Measurements from ENCODE around the gene ZBTB42. TPM values are rescaled to one million over a fixed set of nuclear protein-coding genes. Genes with fewer than 3 reads are reported as not detected.

ZBTB42 gene
- polyA plus RNA-seq, 3 donors, result 0.49 to 1.0 (median 0.68) TPM

GRCh38 chr14:104773505-104774452 is 27.1 kb upstream of the ZBTB42 start:
- intact Hi-C loops (cut with micrococcal nuclease), result no loop called here
- Histone ChIP-seq H2AFZ (ENCODE audit: insufficient read depth, low read depth, low read length, poor library complexity, severe bottlenecking) (no peak overlapping the region), H3K79me2 (ENCODE audit: insufficient read depth, low read length) (no peaks in the 10 kb centered on the region), H3K27me3 (ENCODE audit: control insufficient read depth in 2 of 2, insufficient read depth in 2 of 2, low read length in 2 of 2) (no peaks in the 10 kb centered on the region), H3K9ac (ENCODE audit: insufficient read depth, low read length, poor library complexity, severe bottlenecking) (no peak overlapping the region), H3K4me2 (replicated peaks; ENCODE audit: extremely low read depth, low read length, poor library complexity, severe bottlenecking) (no peak overlapping the region), H3K9me3 (replicated peaks in 1 of 2; ENCODE audit: control insufficient read depth in 1 of 2, insufficient read depth in 1 of 2, low read length in 2 of 2) (peaks cover 7 to 11% of the 10 kb centered on the region in 2 donors), H3K4me1 (ENCODE audit: control insufficient read depth in 1 of 2, insufficient read depth in 2 of 2, low read length in 2 of 2) (peaks cover 0 to 2% of the 10 kb centered on the region in 2 donors), H3K36me3 (replicated peaks in 1 of 2; ENCODE audit: control insufficient read depth in 1 of 2, insufficient read depth in 2 of 2, low read length in 2 of 2) (peaks cover 57 to 83% of the 10 kb centered on the region in 2 donors), H4K20me1 (ENCODE audit: insufficient read depth, low read length) (peaks cover 84% of the 10 kb centered on the region), H3K4me3 (replicated peaks in 1 of 3; ENCODE audit: low read depth in 2 of 3, low read length in 3 of 3) (no peak overlapping the region), H3K27ac (ENCODE audit: low read depth in 1 of 2, low read length in 2 of 2) (no peak overlapping the region)
- WGBS (ENCODE audit: insufficient coverage), result 93% methylated on average over 41 of the region's 46 CpGs
- peak overlapping the region in 1 of 7 donors; percentile 12 for H3K27ac Mint-ChIP-seq
- TF ChIP-seq, protein P1, sequence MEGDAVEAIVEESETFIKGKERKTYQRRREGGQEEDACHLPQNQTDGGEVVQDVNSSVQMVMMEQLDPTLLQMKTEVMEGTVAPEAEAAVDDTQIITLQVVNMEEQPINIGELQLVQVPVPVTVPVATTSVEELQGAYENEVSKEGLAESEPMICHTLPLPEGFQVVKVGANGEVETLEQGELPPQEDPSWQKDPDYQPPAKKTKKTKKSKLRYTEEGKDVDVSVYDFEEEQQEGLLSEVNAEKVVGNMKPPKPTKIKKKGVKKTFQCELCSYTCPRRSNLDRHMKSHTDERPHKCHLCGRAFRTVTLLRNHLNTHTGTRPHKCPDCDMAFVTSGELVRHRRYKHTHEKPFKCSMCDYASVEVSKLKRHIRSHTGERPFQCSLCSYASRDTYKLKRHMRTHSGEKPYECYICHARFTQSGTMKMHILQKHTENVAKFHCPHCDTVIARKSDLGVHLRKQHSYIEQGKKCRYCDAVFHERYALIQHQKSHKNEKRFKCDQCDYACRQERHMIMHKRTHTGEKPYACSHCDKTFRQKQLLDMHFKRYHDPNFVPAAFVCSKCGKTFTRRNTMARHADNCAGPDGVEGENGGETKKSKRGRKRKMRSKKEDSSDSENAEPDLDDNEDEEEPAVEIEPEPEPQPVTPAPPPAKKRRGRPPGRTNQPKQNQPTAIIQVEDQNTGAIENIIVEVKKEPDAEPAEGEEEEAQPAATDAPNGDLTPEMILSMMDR (IDR thresholded peaks at IDR 0.05), result no peak
- H3K27me3 Mint-ChIP-seq (ENCODE audit: low read depth in 3 of 3), result no peaks in the 10 kb centered on the region
- no peak for DNase-seq
- H3K4me1 Mint-ChIP-seq, result peaks cover 1% of the 10 kb centered on the region
- peaks cover 41 to 75% of the 10 kb centered on the region in 2 donors for H3K36me3 Mint-ChIP-seq
- H3K4me3 Mint-ChIP-seq, result no peak overlapping the region
- H3K9me3 Mint-ChIP-seq, result peaks cover 2 to 27% (median 12%) of the 10 kb centered on the region in 7 donors

- H3K9ac ChIP-seq (ENCODE audit: insufficient read depth, low read length, poor library complexity, severe bottlenecking), result no peak overlapping the region
- H3K4me3 ChIP-seq (replicated peaks in 1 of 3; ENCODE audit: low read depth in 2 of 3, low read length in 3 of 3), result no peak overlapping the region
- H4K20me1 ChIP-seq (ENCODE audit: insufficient read depth, low read length), result peaks cover 85% of the 10 kb centered on the region
- peaks cover 61 to 90% of the 10 kb centered on the region in 2 donors for H3K36me3 ChIP-seq (replicated peaks in 1 of 2; ENCODE audit: control insufficient read depth in 1 of 2, insufficient read depth in 2 of 2, low read length in 2 of 2)
- H3K27ac Mint-ChIP-seq, result peak overlapping the region in 1 of 7 donors; percentile 12
- H3K4me1 Mint-ChIP-seq, result no peaks in the 10 kb centered on the region
- intact Hi-C loops (cut with micrococcal nuclease), result no loop called here
- H3K4me1 ChIP-seq (ENCODE audit: control insufficient read depth in 1 of 2, insufficient read depth in 2 of 2, low read length in 2 of 2), result no peaks in the 10 kb centered on the region
- H3K9me3 Mint-ChIP-seq, result peaks cover 2 to 27% (median 12%) of the 10 kb centered on the region in 7 donors
- no peaks in the 10 kb centered on the region for H3K27me3 ChIP-seq (ENCODE audit: control insufficient read depth in 2 of 2, insufficient read depth in 2 of 2, low read length in 2 of 2)
- TF ChIP-seq, protein P1 (IDR thresholded peaks at IDR 0.05), result no peak
- WGBS (ENCODE audit: insufficient coverage), result 94% methylated on average over 14 of the region's 20 CpGs
- peaks cover 7 to 11% of the 10 kb centered on the region in 2 donors for H3K9me3 ChIP-seq (replicated peaks in 1 of 2; ENCODE audit: control insufficient read depth in 1 of 2, insufficient read depth in 1 of 2, low read length in 2 of 2)
- H3K27me3 Mint-ChIP-seq (ENCODE audit: low read depth in 3 of 3), result no peaks in the 10 kb centered on the region
- no peak overlapping the region for H2AFZ ChIP-seq (ENCODE audit: insufficient read depth, low read depth, low read length, poor library complexity, severe bottlenecking)
- no peak overlapping the region for H3K4me3 Mint-ChIP-seq
- no peak overlapping the region for H3K27ac ChIP-seq (ENCODE audit: low read depth in 1 of 2, low read length in 2 of 2)
- no peak for DNase-seq
- H3K36me3 Mint-ChIP-seq, result peaks cover 39 to 75% of the 10 kb centered on the region in 2 donors
- no peaks in the 10 kb centered on the region for H3K79me2 ChIP-seq (ENCODE audit: insufficient read depth, low read length)
- no peak overlapping the region for H3K4me2 ChIP-seq (replicated peaks; ENCODE audit: extremely low read depth, low read length, poor library complexity, severe bottlenecking)
Measured at GRCh38 chr14:104774453-104775072, 26.3 kb upstream of the ZBTB42 start.

Measured in CD14-positive monocyte (primary cell).